ENCODE data around the gene HSPD1. TPM values are rescaled to one million over a fixed set of nuclear protein-coding genes. Genes with fewer than 3 reads are reported as not detected.
A peak's percentile ranks its signal among the peaks of the same experiment; 100 is the strongest.

Gene HSPD1
- total and polyA plus RNA-seq, 9 of the 15 experiments (the other 6 are each of a cell fraction or from before 2014, with no cell fraction given) = 398 to 1,014 (median 622) TPM

DNA sequence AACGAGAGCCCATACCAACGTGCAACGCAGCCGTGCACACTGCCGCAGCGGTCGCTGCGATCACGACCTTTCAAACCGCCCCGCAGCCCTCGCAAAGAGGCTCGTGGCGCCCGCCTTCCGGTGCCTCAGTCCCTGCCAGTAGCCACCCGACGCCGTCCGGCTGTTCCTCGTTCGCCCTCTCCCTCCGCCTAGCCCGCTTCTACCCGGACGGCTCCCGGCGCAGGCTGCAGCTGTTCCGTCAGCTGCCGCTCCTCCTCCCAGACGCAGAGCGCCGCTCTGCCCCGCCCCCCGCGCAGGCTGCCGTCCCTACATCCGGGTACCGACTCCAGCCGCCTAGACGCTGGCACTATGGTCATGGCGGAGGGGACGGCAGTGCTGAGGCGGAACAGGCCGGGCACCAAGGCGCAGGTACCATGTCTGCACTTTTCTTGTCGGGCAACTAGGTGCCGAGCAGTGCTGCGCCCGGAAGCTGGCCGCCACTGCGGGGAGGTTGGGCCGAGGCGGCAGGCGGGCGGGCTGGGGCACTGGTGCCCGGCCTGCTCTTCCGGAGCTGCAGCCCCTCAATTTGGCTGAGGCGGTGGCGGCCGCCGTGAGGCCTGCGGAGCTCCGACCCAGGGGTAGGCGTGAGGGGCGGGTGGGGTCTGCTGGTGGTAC, 16.2 kb upstream of the HSPD1 start, which contains the start of gene MOB4 (continued):
- peak; percentile 21; the same call in 1 of the 2 replicates for TF ChIP-seq RAD51 (IDR thresholded peaks at IDR 0.05; ENCODE audit: borderline replicate concordance, low read depth)
- TF ChIP-seq ETV5 (CRISPR knock-in tag; IDR thresholded peaks at IDR 0.05; ENCODE audit: low read depth) = peak; percentile 75; the same call in 1 of the 2 replicates
- peak; percentile 34; the same call in 1 of the 2 replicates for TF ChIP-seq ZBTB9 (CRISPR knock-in tag; IDR thresholded peaks at IDR 0.05)
- no peak for TF ChIP-seq ZNF586 (CRISPR knock-in tag; conservative IDR thresholded peaks at IDR 0.05)
- no peak for TF ChIP-seq FOXA3 (CRISPR knock-in tag; conservative IDR thresholded peaks at IDR 0.05 in 1 of 2, IDR thresholded peaks at IDR 0.05 in 1 of 2)
- no peak for TF ChIP-seq ZNF280B (CRISPR knock-in tag; IDR thresholded peaks at IDR 0.05)
- TF ChIP-seq SP2 (IDR thresholded peaks at IDR 0.05; ENCODE audit: extremely low read depth, low read depth, low read length, poor library complexity, severe bottlenecking) = no peak
- 0 out of 2 replicates have a peak, but pooled peaks have one; percentile 43 for TF ChIP-seq HDAC2 (IDR thresholded peaks at IDR 0.05)
- TF ChIP-seq ZNF253 (CRISPR knock-in tag; conservative IDR thresholded peaks at IDR 0.05) = no peak
- TF ChIP-seq, protein P1, sequence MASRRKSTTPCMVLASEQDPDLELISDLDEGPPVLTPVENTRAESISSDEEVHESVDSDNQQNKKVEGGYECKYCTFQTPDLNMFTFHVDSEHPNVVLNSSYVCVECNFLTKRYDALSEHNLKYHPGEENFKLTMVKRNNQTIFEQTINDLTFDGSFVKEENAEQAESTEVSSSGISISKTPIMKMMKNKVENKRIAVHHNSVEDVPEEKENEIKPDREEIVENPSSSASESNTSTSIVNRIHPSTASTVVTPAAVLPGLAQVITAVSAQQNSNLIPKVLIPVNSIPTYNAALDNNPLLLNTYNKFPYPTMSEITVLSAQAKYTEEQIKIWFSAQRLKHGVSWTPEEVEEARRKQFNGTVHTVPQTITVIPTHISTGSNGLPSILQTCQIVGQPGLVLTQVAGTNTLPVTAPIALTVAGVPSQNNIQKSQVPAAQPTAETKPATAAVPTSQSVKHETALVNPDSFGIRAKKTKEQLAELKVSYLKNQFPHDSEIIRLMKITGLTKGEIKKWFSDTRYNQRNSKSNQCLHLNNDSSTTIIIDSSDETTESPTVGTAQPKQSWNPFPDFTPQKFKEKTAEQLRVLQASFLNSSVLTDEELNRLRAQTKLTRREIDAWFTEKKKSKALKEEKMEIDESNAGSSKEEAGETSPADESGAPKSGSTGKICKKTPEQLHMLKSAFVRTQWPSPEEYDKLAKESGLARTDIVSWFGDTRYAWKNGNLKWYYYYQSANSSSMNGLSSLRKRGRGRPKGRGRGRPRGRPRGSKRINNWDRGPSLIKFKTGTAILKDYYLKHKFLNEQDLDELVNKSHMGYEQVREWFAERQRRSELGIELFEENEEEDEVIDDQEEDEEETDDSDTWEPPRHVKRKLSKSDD (conservative IDR thresholded peaks at IDR 0.05; ENCODE audit: low read length) = 0 out of 2 replicates have a peak, but pooled peaks have one; percentile 49
- TF ChIP-seq NFE2 (IDR thresholded peaks at IDR 0.05; ENCODE audit: low read depth) = 0 out of 2 replicates have a peak, but pooled peaks have one; percentile 1
- TF ChIP-seq ZNF263 (CRISPR knock-in tag; IDR thresholded peaks at IDR 0.05; ENCODE audit: borderline replicate concordance) = peak; percentile 11; the same call in 1 of the 2 replicates
- TF ChIP-seq HSF4 (CRISPR knock-in tag; IDR thresholded peaks at IDR 0.05; ENCODE audit: borderline replicate concordance) = no peak
- peak; percentile 87 to 95; a peak in 3 of 4 replicates for TF ChIP-seq UBTF (IDR thresholded peaks at IDR 0.05; ENCODE audit: borderline replicate concordance in 1 of 2, low read depth in 2 of 2, low read length in 2 of 2)

All from K562 (cell line).